ENCODE measurements around the gene SMG6.

- TF ChIP-seq NFE2L2 (IDR thresholded peaks at IDR 0.05; ENCODE audit: low read length) (no peak), TCF12 (IDR thresholded peaks at IDR 0.05) (no peak), TCF12 (CRISPR knock-in tag; IDR thresholded peaks at IDR 0.05) (no peak), SOX13 (IDR thresholded peaks at IDR 0.05) (no peak), SOX13 (CRISPR knock-in tag; conservative IDR thresholded peaks at IDR 0.05 in 1 of 2, IDR thresholded peaks at IDR 0.05 in 1 of 2) (no peak), JDP2 (CRISPR knock-in tag; IDR thresholded peaks at IDR 0.05; ENCODE audit: borderline replicate concordance) (no peak), EP300 (IDR thresholded peaks at IDR 0.05; ENCODE audit: low read depth in 2 of 2, low read length in 2 of 2) (no peak), EP300 (CRISPR knock-in tag; IDR thresholded peaks at IDR 0.05; ENCODE audit: borderline replicate concordance) (no peak), ATF3 (CRISPR knock-in tag; IDR thresholded peaks at IDR 0.05) (no peak), NCOA2 (CRISPR knock-in tag; IDR thresholded peaks at IDR 0.05) (no peak), POLR2A (IDR thresholded peaks at IDR 0.05; ENCODE audit: insufficient read depth in 1 of 2, low read depth in 2 of 2, low read length in 2 of 2) (no peak), PLRG1 (conservative IDR thresholded peaks at IDR 0.05) (no peak), ZNF274 (CRISPR knock-in tag; IDR thresholded peaks at IDR 0.05) (no peak)
These were observed 72.7 kb downstream of the SMG6 start for GRCh38 chr17:2230877-2231276.

Measured in HepG2 (cell line).